Activated CD8-positive, alpha-beta memory T cell treated with anti-CD3 and anti-CD28 coated beads, Interleukin-2, amount 50 U/mL, for 48 hours (primary cell): Measurements from ENCODE around the gene P2RY14.

Experiments used
- DNase-seq: peaks from one replicate; pipeline ENCODE4 v3.0.0-alpha.2; 2020

P2RY14 gene

GRCh38 chr3:151210676-151211381 lies 67.5 kb downstream of the P2RY14 start:
- no peak for DNase-seq

DNA sequence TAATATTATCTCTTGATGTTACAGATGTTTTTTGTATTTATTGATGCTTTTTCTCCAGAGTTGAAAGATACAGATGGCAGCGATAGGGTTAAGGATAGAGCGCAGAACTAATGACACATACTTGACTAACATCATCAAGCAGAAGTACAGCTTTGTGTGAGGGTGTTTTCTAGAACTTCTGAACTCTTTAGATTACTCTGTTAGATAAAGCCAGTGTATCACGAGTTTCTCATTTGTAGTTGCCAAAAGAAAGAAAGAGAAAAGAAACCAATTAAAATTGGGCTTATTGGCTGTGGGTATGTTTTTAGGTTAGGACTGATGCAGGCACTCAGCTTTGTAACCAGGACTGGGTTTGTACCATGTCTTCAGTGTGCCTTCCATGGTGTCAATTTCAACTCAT lies 68.7 kb downstream of the P2RY14 start:
- DNase-seq, result no peak

GRCh38 chr3:151206201-151206600 lies 72.1 kb downstream of the P2RY14 start:
- DNase-seq, result no peak

DNA sequence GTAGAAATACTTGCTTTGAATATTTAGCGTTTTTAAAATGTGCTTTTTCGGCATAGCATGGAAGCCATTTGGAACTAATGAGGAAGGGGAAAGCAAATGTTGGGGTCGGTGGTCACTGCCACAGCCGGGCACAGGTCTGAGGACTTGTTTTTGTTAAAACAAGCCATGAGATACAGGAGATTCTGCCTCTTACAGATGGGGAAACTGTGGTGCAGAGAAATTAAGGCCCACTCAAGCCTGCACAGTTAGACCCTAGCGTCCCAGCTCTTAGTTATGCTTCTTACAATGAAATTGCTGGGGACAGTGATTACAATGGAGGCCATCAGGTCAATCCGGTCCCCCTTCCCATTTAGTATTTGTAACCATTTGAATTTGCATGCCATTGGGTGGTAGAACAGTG lies 72.9 kb downstream of the P2RY14 start:
- no peak for DNase-seq

DNA sequence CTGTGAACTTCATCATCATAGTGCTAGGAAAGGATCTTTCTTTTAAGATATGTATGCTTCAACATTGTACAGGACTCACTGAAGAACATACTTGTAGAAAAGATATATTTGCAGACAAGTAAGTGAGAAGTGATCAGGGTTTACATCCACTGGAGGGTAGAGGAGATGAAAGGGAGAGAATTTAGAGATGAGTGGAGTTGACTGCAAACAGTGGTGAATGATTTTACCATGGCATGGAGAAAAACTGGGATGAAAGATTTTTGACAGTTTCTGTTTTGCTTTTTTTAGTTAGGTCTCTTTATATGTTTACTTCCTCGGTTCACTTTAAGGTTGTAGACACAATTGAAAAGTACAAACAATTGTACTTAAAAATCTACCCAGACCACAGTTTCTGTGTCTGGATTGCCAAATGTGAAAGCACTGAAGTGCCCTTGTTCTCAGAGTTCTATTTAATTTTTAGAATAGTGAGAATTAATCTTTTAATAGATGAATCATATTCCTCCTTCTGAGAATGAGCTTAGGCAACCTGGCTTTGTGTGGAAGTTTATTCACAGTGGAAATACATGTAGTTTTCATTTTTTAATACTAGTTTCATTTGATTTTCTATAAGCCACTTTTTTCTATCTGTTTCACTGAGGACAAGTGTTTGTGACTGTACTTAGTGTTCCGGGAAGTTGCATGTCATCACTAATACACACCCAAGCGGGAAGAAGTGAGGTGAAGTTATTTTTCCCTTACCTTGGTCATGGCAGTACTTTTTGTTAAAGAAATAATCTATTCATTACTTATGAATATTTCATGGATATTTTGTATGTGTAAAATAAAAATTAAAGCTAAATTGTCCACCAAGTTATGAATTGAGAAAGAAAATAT lies 73.6 kb downstream of the P2RY14 start:
- DNase-seq, result no peak

DNA sequence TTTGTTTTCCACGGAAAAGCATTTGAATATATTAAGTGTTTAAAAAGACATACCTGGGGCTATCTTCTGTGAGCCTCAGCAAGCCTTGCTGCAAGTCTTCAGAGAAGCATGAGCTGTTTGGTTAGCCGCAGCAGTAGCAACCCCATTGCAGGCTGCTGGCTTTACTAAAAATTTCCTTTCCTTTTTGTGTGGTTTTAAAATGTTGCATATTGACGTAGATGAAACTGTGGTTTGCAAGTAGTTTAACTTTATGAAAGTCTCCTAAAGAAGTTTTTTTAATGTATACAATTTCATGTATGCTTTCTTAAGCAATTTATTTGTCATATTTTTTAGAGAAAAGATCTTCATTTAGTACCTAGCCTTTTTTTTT lies 75.3 kb downstream of the P2RY14 start, which contains the start of gene GPR171:
TSS of gene GPR171 (minus strand) at position 166 of the 370 bp plus-strand sequence. CDS start 3,830 bp downstream, outside the sequence.
- peak; percentile 70 for DNase-seq

GRCh38 chr3:151201051-151201730 lies 77.2 kb downstream of the P2RY14 start:
- no peak for DNase-seq

DNA sequence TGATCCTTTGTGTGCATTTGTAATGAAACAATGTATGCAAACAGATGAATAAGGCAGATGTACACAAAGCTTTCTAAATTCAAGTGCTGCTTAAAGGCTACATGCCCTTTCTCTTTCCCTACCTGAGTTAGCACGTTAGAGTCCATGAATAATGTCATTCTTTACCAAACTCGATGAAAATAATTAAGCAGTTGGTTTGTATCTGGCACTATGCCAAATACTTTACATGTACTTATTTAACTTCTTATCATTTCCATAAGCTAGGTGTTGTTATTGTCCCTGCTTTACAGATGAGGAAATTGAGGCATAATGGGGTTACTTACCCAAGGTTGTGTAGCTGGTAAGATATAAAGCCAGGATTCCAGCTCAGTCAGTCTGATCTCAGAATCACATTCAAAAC lies 77.8 kb downstream of the P2RY14 start:
- DNase-seq, result no peak

GRCh38 chr3:151199554-151200438 lies 78.5 kb downstream of the P2RY14 start:
- DNase-seq, result no peak

GRCh38 chr3:151198849-151199248 lies 79.5 kb downstream of the P2RY14 start:
- DNase-seq, result no peak

- DNase-seq, result no peak
These were observed 80.2 kb downstream of the P2RY14 start for GRCh38 chr3:151197981-151198767.

- DNase-seq, result no peak
These were observed 81.1 kb downstream of the P2RY14 start for GRCh38 chr3:151197228-151197627.

GRCh38 chr3:151196434-151196833 lies 81.9 kb downstream of the P2RY14 start:
- no peak for DNase-seq

- no peak for DNase-seq
These were observed 82.5 kb downstream of the P2RY14 start for GRCh38 chr3:151195826-151196225.

DNA sequence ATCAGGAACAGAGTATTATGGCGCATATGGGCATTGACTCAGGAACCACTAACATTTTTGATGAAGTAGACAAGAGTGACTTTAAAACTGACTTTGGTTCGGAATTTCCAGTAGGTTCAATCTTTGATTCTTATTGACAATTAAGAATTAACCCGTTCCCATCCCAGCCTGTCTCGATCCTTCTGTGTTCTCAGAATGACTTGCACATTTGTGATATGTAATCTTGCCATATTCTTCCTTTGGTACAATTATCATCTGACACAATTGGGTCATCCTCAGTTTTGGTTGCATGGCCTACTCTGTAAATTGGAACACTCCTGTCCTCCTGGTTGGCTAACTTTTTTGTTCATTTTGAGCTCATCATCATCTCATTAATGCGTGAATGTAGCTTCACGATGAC lies 85.8 kb downstream of the P2RY14 start:
- DNase-seq, result no peak

DNA sequence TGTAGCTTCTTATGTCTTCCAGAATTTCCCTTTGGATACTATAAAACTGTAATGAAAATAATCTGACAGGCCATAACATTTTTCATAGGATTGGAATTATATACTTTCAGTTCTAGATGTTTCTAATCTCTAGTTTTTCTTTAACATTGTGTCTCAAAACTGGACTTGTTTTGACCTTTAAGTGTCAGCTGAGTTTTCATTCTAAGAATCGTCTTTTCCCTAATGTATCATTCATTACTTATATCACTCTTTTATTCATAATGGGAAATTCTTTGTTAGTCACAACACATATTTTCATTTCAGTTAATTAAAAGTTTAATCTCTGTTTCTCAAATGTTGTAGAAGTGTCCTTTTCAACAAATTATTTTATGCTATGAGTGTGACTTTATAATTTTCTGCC lies 87.2 kb downstream of the P2RY14 start:
- no peak for DNase-seq

DNA sequence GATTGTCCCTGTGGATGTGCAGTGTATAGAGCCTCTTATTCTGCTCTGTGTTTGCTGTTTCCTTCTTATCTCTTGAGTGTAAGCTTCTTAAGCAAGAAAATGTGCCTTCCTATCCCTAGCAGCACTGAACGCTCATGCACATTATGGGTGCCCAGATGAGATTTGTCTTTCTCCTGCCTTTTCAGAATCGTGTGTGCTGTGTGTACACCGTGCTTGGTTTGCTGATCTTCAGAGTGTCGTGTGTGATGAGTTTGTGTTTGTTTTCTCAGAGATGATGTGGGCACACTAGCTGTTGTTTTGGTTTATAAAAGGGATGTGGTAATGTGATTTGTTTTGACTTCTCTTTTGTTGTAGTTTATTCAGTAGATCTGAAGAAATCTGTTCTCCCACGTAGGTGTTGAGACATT lies 95.1 kb downstream of the P2RY14 start:
- no peak for DNase-seq

DNA sequence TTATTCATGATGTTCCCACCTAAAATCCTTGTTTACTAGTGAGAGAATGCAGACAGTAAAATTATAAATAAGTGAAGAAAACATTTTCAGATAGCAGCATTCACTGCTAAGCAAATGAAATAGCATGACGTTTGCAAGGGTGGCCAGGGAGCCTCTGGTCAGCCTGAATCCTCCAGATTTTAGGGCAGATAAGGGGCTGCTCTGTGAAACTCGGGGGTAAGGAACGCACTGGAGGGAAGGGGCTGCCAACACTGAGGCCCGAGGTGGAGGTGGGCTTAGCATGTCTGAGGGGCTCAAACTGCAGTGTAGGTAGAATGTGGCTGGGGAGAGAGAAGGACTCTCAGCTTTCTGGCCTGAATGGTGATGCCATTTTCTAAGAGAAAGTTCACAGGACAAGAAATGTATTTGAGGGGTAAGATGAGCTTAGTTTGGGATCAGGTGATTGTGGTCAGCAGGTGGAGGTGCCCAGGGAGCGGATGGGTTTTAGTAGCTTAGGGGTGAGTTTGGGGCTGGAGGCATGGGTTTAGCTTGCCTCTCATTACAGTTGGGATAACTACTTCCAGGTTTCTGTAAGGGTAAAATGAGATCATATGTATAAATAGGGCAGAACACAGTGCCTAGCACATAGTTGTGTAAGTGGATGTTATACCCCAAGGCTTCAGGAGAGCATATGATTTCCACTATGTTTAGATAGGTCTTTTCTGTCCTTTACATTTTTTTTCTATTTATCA lies 95.8 kb downstream of the P2RY14 start:
- no peak for DNase-seq

GRCh38 chr3:151178208-151178845 lies 100.0 kb downstream of the P2RY14 start:
- no peak for DNase-seq

GRCh38 chr3:151175952-151176351 lies 102.4 kb downstream of the P2RY14 start:
- DNase-seq, result no peak

GRCh38 chr3:151174351-151174750 lies 104.0 kb downstream of the P2RY14 start:
- DNase-seq, result no peak
